ENCODE data around the gene ASGR1. TPM values are rescaled to one million over a fixed set of nuclear protein-coding genes. Genes with fewer than 3 reads are reported as not detected.

The ASGR1 gene
- total and polyA plus RNA-seq, 2 of the 4 experiments (the other 2 are of a cell fraction), result 1.3 to 3.8 TPM

GRCh38 chr17:7221278-7222092, 42.3 kb upstream of the ASGR1 start:
- Histone ChIP-seq H4K20me1 (ENCODE audit: insufficient read depth, low read length) (peaks cover 35% of the 10 kb centered on the region), H3K4me2 (ENCODE audit: low read depth, low read length) (peak overlapping the region; percentile 81), H3K79me1 (ENCODE audit: low read depth in 1 of 2, low read length in 2 of 2) (peaks cover 8 to 72% of the 10 kb centered on the region in 2 experiments), H3K56ac (ENCODE audit: extremely low read depth, insufficient read depth, low read length) (no peak overlapping the region), H2BK20ac (ENCODE audit: low read depth, low read length) (no peak overlapping the region), H4K91ac (ENCODE audit: insufficient read depth, low read depth, low read length) (no peak overlapping the region), H3K4ac (ENCODE audit: low read depth, low read length) (peak overlapping the region; percentile 11; the same call in 1 of the 2 replicates), H3K4me3 (ENCODE audit: insufficient read depth, low read depth, low read length) (no peak overlapping the region), H2AK9ac (replicated peaks; ENCODE audit: low read depth, low read length, poor library complexity) (peak overlapping the region; percentile 93), H3K23ac (ENCODE audit: low read depth, low read length) (peak overlapping the region; percentile 85; the same call in 1 of the 2 replicates), H3K9me3 (ENCODE audit: control insufficient read depth, insufficient read depth, low read length) (no peaks in the 10 kb centered on the region), H3K27me3 (ENCODE audit: control insufficient read depth, insufficient read depth, low read length) (no peaks in the 10 kb centered on the region), H3K4me1 (ENCODE audit: control insufficient read depth, insufficient read depth, low read length) (peaks cover 14% of the 10 kb centered on the region), H2BK5ac (ENCODE audit: low read depth, low read length, poor library complexity, severe bottlenecking) (no peak overlapping the region), H3K9ac (ENCODE audit: low read depth, low read length) (peak overlapping the region; percentile 72; the same call in 1 of the 2 replicates), H4K5ac (ENCODE audit: low read depth, low read length) (no peak overlapping the region), H3K9me1 (ENCODE audit: insufficient read depth, low read length) (peaks cover 13% of the 10 kb centered on the region; the same call in 1 of the 2 replicates), H2BK15ac (ENCODE audit: low read depth, low read length) (no peak overlapping the region), H3K36me3 (ENCODE audit: control insufficient read depth, insufficient read depth, low read length) (peaks cover 52% of the 10 kb centered on the region), H3K14ac (replicated peaks; ENCODE audit: low read depth, low read length) (no peak overlapping the region), H2AK5ac (ENCODE audit: low read depth, low read length) (no peak overlapping the region; the same call in 1 of the 2 replicates), H4K8ac (ENCODE audit: low read depth in 2 of 2, low read length in 2 of 2) (peak overlapping the region in 1 of 2 experiments; percentile 38; a peak in 1 of 4 replicates), H2AFZ (replicated peaks; ENCODE audit: low read length, poor library complexity) (peak overlapping the region; percentile 45), H3K27ac (ENCODE audit: insufficient read depth, low read length) (no peak overlapping the region), H2BK120ac (ENCODE audit: low read depth, low read length) (no peak overlapping the region), H3K18ac (ENCODE audit: low read depth, low read length) (no peak overlapping the region)
- dilution Hi-C loops (cut with HindIII; ENCODE audit: low sequenced_read_pairs, unreplicated experiment) (no loop called here), intact Hi-C loops (cut with micrococcal nuclease) (loop anchor here (2.0 kb wide), 1 partner anchor 13 kb away; the partner anchor contains the start of gene DVL2), in situ Hi-C loops (cut with MboI; ENCODE audit: low sequenced_read_pairs) (no loop called here)
- WGBS, 2 experiments (ENCODE audit: extremely low coverage in 2 of 2, insufficient read length in 1 of 2), result 88% methylated on average over 4 of the region's 10 CpGs; no CpG with 5 or more reads in 1 of the 2 experiments
- TF ChIP-seq MAZ (IDR thresholded peaks at IDR 0.05; ENCODE audit: borderline replicate concordance, low read depth, low read length) (no peak), RAD21 (IDR thresholded peaks at IDR 0.05; ENCODE audit: low read length) (no peak), USF2 (IDR thresholded peaks at IDR 0.05; ENCODE audit: low read depth, low read length) (no peak), POLR2A (IDR thresholded peaks at IDR 0.05; ENCODE audit: low read depth, low read length) (no peak), MXI1 (IDR thresholded peaks at IDR 0.05; ENCODE audit: borderline replicate concordance, low read depth, low read length) (no peak), CHD1 (IDR thresholded peaks at IDR 0.05; ENCODE audit: low read depth, low read length) (no peak), SMC3 (IDR thresholded peaks at IDR 0.05; ENCODE audit: low read depth, low read length) (no peak), CEBPB (IDR thresholded peaks at IDR 0.05; ENCODE audit: low read depth, low read length) (no peak; the same call in 1 of the 2 replicates), FOS (IDR thresholded peaks at IDR 0.05; ENCODE audit: low read depth, low read length) (no peak), RFX5 (IDR thresholded peaks at IDR 0.05; ENCODE audit: low read depth, low read length) (no peak), NFE2L2 (IDR thresholded peaks at IDR 0.05; ENCODE audit: low read depth, low read length) (no peak), BHLHE40 (IDR thresholded peaks at IDR 0.05; ENCODE audit: low read depth, low read length) (no peak), MAFK (IDR thresholded peaks at IDR 0.05; ENCODE audit: low read depth, low read length) (no peak)
- TF ChIP-seq, protein P1, sequence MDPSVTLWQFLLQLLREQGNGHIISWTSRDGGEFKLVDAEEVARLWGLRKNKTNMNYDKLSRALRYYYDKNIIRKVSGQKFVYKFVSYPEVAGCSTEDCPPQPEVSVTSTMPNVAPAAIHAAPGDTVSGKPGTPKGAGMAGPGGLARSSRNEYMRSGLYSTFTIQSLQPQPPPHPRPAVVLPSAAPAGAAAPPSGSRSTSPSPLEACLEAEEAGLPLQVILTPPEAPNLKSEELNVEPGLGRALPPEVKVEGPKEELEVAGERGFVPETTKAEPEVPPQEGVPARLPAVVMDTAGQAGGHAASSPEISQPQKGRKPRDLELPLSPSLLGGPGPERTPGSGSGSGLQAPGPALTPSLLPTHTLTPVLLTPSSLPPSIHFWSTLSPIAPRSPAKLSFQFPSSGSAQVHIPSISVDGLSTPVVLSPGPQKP (IDR thresholded peaks at IDR 0.05; ENCODE audit: borderline replicate concordance, low read depth, low read length), result no peak
- BruUV-seq (replicated peaks), result no TSS peak
- DNase-seq (no peak), ATAC-seq (ENCODE audit: low read depth) (no peak)
- POLR2A ChIA-PET (ENCODE audit: unreplicated experiment), result interaction anchor here (1.4 to 1.5 kb wide), 2 partner anchors 13 to 21 kb away, joined by 3 to 4 read pairs; partner anchors contain the start of genes DVL2 and GABARAP
- CTCF ChIA-PET, result interaction anchor here (1.0 kb wide), 1 partner anchor 75 kb away, joined by 4 read pairs; no protein-coding TSS in a partner anchor
